Kidney (tissue), 14 donors: Measurements from ENCODE around the gene ARSD. TPM values are rescaled to one million over a fixed set of nuclear protein-coding genes. Genes with fewer than 3 reads are reported as not detected.
"Not testable (repeated sequence)": the region's sequence is repeated elsewhere in the genome, so short reads cannot be mapped to it uniquely, and the experiment has no call there.

Experiments
- DNase-seq, 5 donors: peaks; one replicate each; pipeline ENCODE4 v3.0.0-alpha.2; 2013 to 2020
- FAIRE-seq: peaks from 2 replicates; lab custom pipeline; 2012; peaks lifted over from hg19 to GRCh38; lab: Jason Lieb, UNC
- H3K27ac ChIP-seq, 2 donors: one replicate each; pipeline ENCODE4 v1.7.0; 2013; ENCODE audit warnings: low read depth in 2 of 2, low read length in 2 of 2, inconsistent platforms in 1 of 2
- H3K27me3 ChIP-seq: one replicate; pipeline ENCODE4 v1.7.1; 2013; ENCODE audit warnings: low read length, inconsistent platforms; ENCODE audit not compliant: control insufficient read depth, insufficient read depth
- H3K36me3 ChIP-seq, 3 donors: one replicate each; pipeline versions ENCODE4 v1.7.0 to v1.7.1; 2013; ENCODE audit warnings: low read length in 3 of 3, control low read depth in 1 of 3, inconsistent platforms in 1 of 3; ENCODE audit not compliant: insufficient read depth in 3 of 3, control insufficient read depth in 2 of 3
- H3K4me1 ChIP-seq, 3 donors: one replicate each; pipeline versions ENCODE4 v1.7.0 to v1.7.1; 2013; ENCODE audit warnings: low read length in 3 of 3, inconsistent platforms in 1 of 3, low read depth in 1 of 3; ENCODE audit not compliant: control insufficient read depth in 2 of 3, insufficient read depth in 2 of 3
- H3K4me3 ChIP-seq, 3 donors: one replicate each; pipeline versions ENCODE4 v1.7.0 to v1.8.1; 2013; ENCODE audit warnings: low read length in 3 of 3, control low read depth in 1 of 3, inconsistent platforms in 1 of 3
- H3K9ac ChIP-seq, 3 donors: one replicate each; pipeline versions ENCODE4 v1.7.0 to v1.7.1; 2013; ENCODE audit warnings: low read length in 3 of 3, control low read depth in 1 of 3, inconsistent platforms in 1 of 3
- H3K9me3 ChIP-seq, 3 donors: one replicate each; pipeline versions ENCODE4 v1.7.0 to v1.7.1; 2013; ENCODE audit warnings: low read length in 3 of 3, control low read depth in 1 of 3, inconsistent platforms in 1 of 3; ENCODE audit not compliant: control insufficient read depth in 2 of 3, insufficient read depth in 1 of 3
- CTCF ChIP-seq: IDR thresholded peaks from 3 replicates; pipeline ENCODE4 v1.5.1; 2012; ENCODE audit warnings: mild to moderate bottlenecking, moderate library complexity, borderline replicate concordance; ENCODE audit not compliant: insufficient read depth; ENCODE audit errors: extremely low read depth
- intact Hi-C: fragments of 100-400 bp; cut with DNase I; formaldehyde crosslinking; loops from one replicate; pipeline ENCODE4 v1.11.1; 2022
- polyA plus RNA-seq: library from polyadenylated mRNA; stranded (reverse); fragments of 350-450 nt; fragmentation: Illumina TruSeq; extraction: RNeasy Lipid Tissue Mini Kit (QIAGEN cat#74804); gene quantifications from one replicate; pipeline ENCODE4 v1.2.3, GENCODE V29; 2014; ENCODE audit warnings: low read depth, low replicate concordance; ENCODE audit not compliant: insufficient read depth
- total RNA-seq: library from RNA; stranded (reverse); fragmentation: NEBNext Ultra II Directional; extraction: Animal tissue kit (Norgen Biotek cat#: 25700); gene quantifications from one replicate; pipeline ENCODE4 v1.2.1, GENCODE V29; 2021
- donor health status: control.
- donor health status: control.
- donor health status: control.
- donor health status: control.
- donor health status: control.
- donor health status: DM: yes; HTN: yes; CAD: no.
- donor health status: Normal renal cell carcinoma (clear cell type).

Gene ARSD
- total and polyA plus RNA-seq, 2 donors from 2014 or later = 35.4 to 106 TPM

- FAIRE-seq = no peak
- peak overlapping the region; percentile 32 to 52 for H3K27ac ChIP-seq
Observed at GRCh38 chrX:2898846-2899512, 30.2 kb downstream of the ARSD start.

GRCh38 chrX:2897690-2898623, 31.2 kb downstream of the ARSD start:
- H3K27me3 ChIP-seq, H3K9ac ChIP-seq, H3K4me1 ChIP-seq, H3K9me3 ChIP-seq, intact Hi-C loops, H3K36me3 ChIP-seq: not testable (repeated sequence)
- Histone ChIP-seq H3K4me3 (peak overlapping the region in 1 of 3 donors; percentile 16), H3K27ac (peak overlapping the region; percentile 32 to 52)
- FAIRE-seq (peak; percentile 23), DNase-seq (peak; percentile 71 to 90 (median 78))

More at GRCh38 chrX:2898846-2899512, 30.2 kb downstream of the ARSD start:
- Histone ChIP-seq H3K36me3 (no peaks in the 10 kb centered on the region), H3K4me3 (peak overlapping the region in 2 of 3 donors; percentile 4 to 23), H3K9ac (no peak overlapping the region), H3K9me3 (no peaks in the 10 kb centered on the region), H3K4me1 (peaks cover 0 to 8% (median 5%) of the 10 kb centered on the region in 3 donors), H3K27me3 (no peaks in the 10 kb centered on the region)
- intact Hi-C loops = no loop called here
- TF ChIP-seq CTCF = no peak
- DNase-seq = peak in 4 of 5 donors; percentile 40 to 91 (median 70)

GRCh38 chrX:2897311-2897689, 31.8 kb downstream of the ARSD start:
- no peak overlapping the region for H3K27ac ChIP-seq

More at GRCh38 chrX:2897311-2897689, 31.8 kb downstream of the ARSD start:
- no peaks in the 10 kb centered on the region for H3K36me3 ChIP-seq
- no peak for TF ChIP-seq CTCF
- DNase-seq (no peak), FAIRE-seq (no peak)
- H3K4me3 ChIP-seq = no peak overlapping the region
- H3K9ac ChIP-seq = no peak overlapping the region
- H3K27me3 ChIP-seq = no peaks in the 10 kb centered on the region
- peaks cover 0 to 8% (median 5%) of the 10 kb centered on the region in 3 donors for H3K4me1 ChIP-seq
- no peaks in the 10 kb centered on the region for H3K9me3 ChIP-seq
- intact Hi-C loops = no loop called here
